CD14-positive monocyte (primary cell): ENCODE results near the gene NECTIN1. TPM values are rescaled to one million over a fixed set of nuclear protein-coding genes. Genes with fewer than 3 reads are reported as not detected.

Experiments
- DNase-seq, 3 donors: peaks; one replicate each; pipeline ENCODE4 v3.0.0-alpha.2; 2011 to 2022
- H2AFZ ChIP-seq: 2 replicates; pipeline ENCODE4 v1.6.0; 2012; ENCODE audit warnings: mild to moderate bottlenecking, low read depth, low read length, inconsistent platforms; ENCODE audit not compliant: insufficient read depth, poor library complexity, severe bottlenecking
- H3K27ac ChIP-seq, 2 donors: 1 replicate in 1 of 2; 2 replicates in 1 of 2; pipeline ENCODE4 v1.5.1; 2012 to 2013; ENCODE audit warnings: low read length in 2 of 2, control low read depth in 1 of 2, inconsistent platforms in 1 of 2, low read depth in 1 of 2, mild to moderate bottlenecking in 1 of 2
- H3K27me3 ChIP-seq, 2 donors: one replicate each; pipeline versions ENCODE4 v1.6.0 to v1.6.1; 2011 to 2013; ENCODE audit warnings: low read length in 2 of 2; ENCODE audit not compliant: control insufficient read depth in 2 of 2, insufficient read depth in 2 of 2
- H3K36me3 ChIP-seq, 2 donors: replicated peaks in 1 of 2; 1 replicate in 1 of 2; 2 replicates in 1 of 2; pipeline versions ENCODE4 v1.5.1 to v1.6.1; 2012 to 2013; ENCODE audit warnings: low read length in 2 of 2, control low read depth in 1 of 2, inconsistent platforms in 1 of 2, mild to moderate bottlenecking in 1 of 2; ENCODE audit not compliant: insufficient read depth in 2 of 2, control insufficient read depth in 1 of 2
- H3K4me1 ChIP-seq, 2 donors: 1 replicate in 1 of 2; 2 replicates in 1 of 2; pipeline versions ENCODE4 v1.5.1 to v1.6.1; 2012 to 2013; ENCODE audit warnings: low read length in 2 of 2, control low read depth in 1 of 2, inconsistent platforms in 1 of 2, mild to moderate bottlenecking in 1 of 2, moderate library complexity in 1 of 2; ENCODE audit not compliant: insufficient read depth in 2 of 2, control insufficient read depth in 1 of 2
- H3K4me2 ChIP-seq: replicated peaks from 2 replicates; pipeline ENCODE3; 2012; ENCODE audit warnings: low read length, moderate library complexity, mild to moderate bottlenecking; ENCODE audit not compliant: poor library complexity, severe bottlenecking; ENCODE audit errors: extremely low read depth
- H3K4me3 ChIP-seq, 3 experiments: fragments of 200-600 bp in 1 of 3; sonication (generic) in 1 of 3; replicated peaks in 1 of 3; 1 replicate in 2 of 3; 2 replicates in 1 of 3; pipeline ENCODE4 v1.5.1; 2011 to 2013; ENCODE audit warnings: low read length in 3 of 3, mild to moderate bottlenecking in 3 of 3, control low read depth in 2 of 3, low read depth in 2 of 3, inconsistent platforms in 1 of 3, moderate library complexity in 1 of 3
- H3K79me2 ChIP-seq: 2 replicates; pipeline ENCODE4 v1.6.0; 2012; ENCODE audit warnings: mild to moderate bottlenecking, control low read depth, inconsistent platforms, low read length, moderate library complexity; ENCODE audit not compliant: insufficient read depth
- H3K9ac ChIP-seq: 2 replicates; pipeline ENCODE4 v1.6.0; 2017; ENCODE audit warnings: low read length, mild to moderate bottlenecking; ENCODE audit not compliant: insufficient read depth, poor library complexity, severe bottlenecking
- H3K9me3 ChIP-seq, 2 donors: replicated peaks in 1 of 2; 1 replicate in 1 of 2; 2 replicates in 1 of 2; pipeline versions ENCODE4 v1.5.1 to v1.6.1; 2012 to 2013; ENCODE audit warnings: low read length in 2 of 2, control low read depth in 1 of 2; ENCODE audit not compliant: control insufficient read depth in 1 of 2, insufficient read depth in 1 of 2
- H4K20me1 ChIP-seq: 2 replicates; pipeline ENCODE4 v1.6.0; 2012; ENCODE audit warnings: mild to moderate bottlenecking, low read length, control low read depth, moderate library complexity; ENCODE audit not compliant: insufficient read depth
- H3K27ac Mint-ChIP-seq, 7 donors: one replicate each; pipeline ENCODE4 v1.8.0; 2020; ENCODE audit warnings: mild to moderate bottlenecking in 7 of 7, mixed read lengths in 7 of 7, moderate library complexity in 6 of 7, inconsistent platforms in 2 of 7
- H3K27me3 Mint-ChIP-seq, 3 donors: one replicate each; pipeline ENCODE4 v1.8.0; 2021 to 2022; ENCODE audit warnings: low read depth in 3 of 3, mild to moderate bottlenecking in 3 of 3, mixed read lengths in 3 of 3, moderate library complexity in 3 of 3, inconsistent platforms in 1 of 3
- H3K36me3 Mint-ChIP-seq, 2 donors: one replicate each; pipeline ENCODE4 v1.8.0; 2020; ENCODE audit warnings: mixed read lengths in 2 of 2, inconsistent platforms in 1 of 2, mild to moderate bottlenecking in 1 of 2
- H3K4me1 Mint-ChIP-seq: one replicate; pipeline ENCODE4 v1.8.0; 2020; ENCODE audit warnings: mild to moderate bottlenecking, mixed read lengths
- H3K4me3 Mint-ChIP-seq, 2 donors: one replicate each; pipeline ENCODE4 v1.8.0; 2020; ENCODE audit warnings: mild to moderate bottlenecking in 2 of 2, mixed read lengths in 2 of 2, moderate library complexity in 1 of 2
- H3K9me3 Mint-ChIP-seq, 7 donors: one replicate each; pipeline ENCODE4 v1.8.0; 2020 to 2022; ENCODE audit warnings: mixed read lengths in 7 of 7, mild to moderate bottlenecking in 6 of 7, moderate library complexity in 6 of 7, inconsistent platforms in 2 of 7
- CTCF ChIP-seq: fragments of 200-600 bp; IDR thresholded peaks from one replicate; pipeline ENCODE4 v1.8.0; 2022; ENCODE audit warnings: antibody characterized with exemption, mild to moderate bottlenecking
- WGBS: methylation state at CpG from one replicate; pipeline ENCODE4 v1.1.5; 2013; ENCODE audit warnings: missing lambda C conversion rate; ENCODE audit not compliant: insufficient coverage; 5-methylcytosine and 5-hydroxymethylcytosine counted together
- intact Hi-C, 2 donors: fragments of 100-400 bp; cut with micrococcal nuclease; formaldehyde crosslinking; loops; one replicate each; pipeline versions ENCODE4 v1.15.0 to v1.15.1; 2023
- polyA plus RNA-seq, 3 donors: library from polyadenylated mRNA; depleted of rRNA in 1 of 3; unstranded in 2 of 3; stranded (reverse) in 1 of 3; fragments of 300-500 nt in 2 of 3; fragments of >200 nt in 1 of 3; fragmentation: Illumina TruSeq in 2 of 3; gene quantifications; 1 replicate in 2 of 3; 2 replicates in 1 of 3; pipeline ENCODE4 v1.2.3, GENCODE V29; 2012 to 2021

NECTIN1 gene
- polyA plus RNA-seq, 3 donors, result 0.53 to 8.3 (median 0.85) TPM

GRCh38 chr11:119720311-119720913 lies 8.6 kb downstream of the NECTIN1 start:
- Mint-ChIP-seq H3K4me1 (peaks cover 20% of the 10 kb centered on the region), H3K27me3 (peaks cover 3 to 9% (median 4%) of the 10 kb centered on the region in 3 donors), H3K27ac (no peak overlapping the region), H3K9me3 (no peaks in the 10 kb centered on the region), H3K4me3 (no peak overlapping the region), H3K36me3 (peaks cover 13 to 22% of the 10 kb centered on the region in 2 donors)
- DNase-seq, result no peak
- Histone ChIP-seq H3K9ac (no peak overlapping the region), H4K20me1 (peaks cover 33% of the 10 kb centered on the region), H3K4me2 (no peak overlapping the region), H3K79me2 (peaks cover 14% of the 10 kb centered on the region), H3K27ac (no peak overlapping the region), H3K36me3 (no peaks in the 10 kb centered on the region), H3K9me3 (no peaks in the 10 kb centered on the region), H3K4me1 (peaks cover 7 to 13% of the 10 kb centered on the region in 2 donors), H2AFZ (no peak overlapping the region), H3K27me3 (no peaks in the 10 kb centered on the region), H3K4me3 (no peak overlapping the region)
- intact Hi-C loops, result loop anchor here in 1 of 2 donors (10.0 kb wide), 1 partner anchor 236 kb away; no protein-coding TSS in a partner anchor
- WGBS, result 92% methylated on average over 16 of the region's 18 CpGs
- no peak for TF ChIP-seq CTCF

GRCh38 chr11:119717839-119718534 lies 11.0 kb downstream of the NECTIN1 start:
- Histone ChIP-seq H4K20me1 (peaks cover 18% of the 10 kb centered on the region), H3K4me2 (no peak overlapping the region), H2AFZ (no peak overlapping the region), H3K27ac (no peak overlapping the region), H3K4me3 (no peak overlapping the region), H3K79me2 (peaks cover 24% of the 10 kb centered on the region), H3K27me3 (no peaks in the 10 kb centered on the region), H3K36me3 (no peaks in the 10 kb centered on the region), H3K4me1 (peaks cover 25 to 35% of the 10 kb centered on the region in 2 donors), H3K9ac (no peak overlapping the region), H3K9me3 (no peaks in the 10 kb centered on the region)
- Mint-ChIP-seq H3K4me3 (no peak overlapping the region), H3K9me3 (peaks cover 0 to 4% (median 0%) of the 10 kb centered on the region in 7 donors), H3K36me3 (peaks cover 8 to 14% of the 10 kb centered on the region in 2 donors), H3K27ac (no peak overlapping the region), H3K4me1 (peaks cover 37% of the 10 kb centered on the region), H3K27me3 (peaks cover 0 to 7% (median 2%) of the 10 kb centered on the region in 3 donors)
- intact Hi-C loops, result no loop called here
- DNase-seq, result no peak
- TF ChIP-seq CTCF, result no peak
- 98% methylated on average over 9 of the region's 14 CpGs for WGBS
